Measurements from ENCODE around the gene GFRA1.

Gene GFRA1

DNA sequence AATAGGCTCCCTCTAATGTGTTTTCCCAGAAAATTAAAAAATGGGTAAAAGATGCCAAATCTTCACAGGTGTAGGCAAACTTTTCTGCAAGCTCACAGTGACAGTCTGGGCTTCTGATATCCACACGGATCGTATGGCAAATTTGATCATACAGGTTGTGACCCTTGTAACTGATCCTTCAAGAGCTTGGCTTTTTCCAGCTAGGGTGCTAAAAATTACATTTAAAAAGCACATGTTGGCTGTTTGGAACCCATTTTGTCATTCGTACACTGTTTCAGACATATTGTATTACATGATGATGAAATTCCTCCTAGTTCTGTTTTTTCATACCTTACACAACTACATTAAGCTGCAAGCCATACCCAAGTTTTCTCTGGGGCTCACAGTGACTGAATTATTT lies 138.7 kb downstream of the GFRA1 start:
- Histone ChIP-seq H3K27me3 (ENCODE audit: low read depth, low read length) (no peaks in the 10 kb centered on the region), H3K27ac (ENCODE audit: low read length) (no peak overlapping the region), H3K36me3 (ENCODE audit: control insufficient read depth in 1 of 2, insufficient read depth in 2 of 2, low read length in 2 of 2) (no peaks in the 10 kb centered on the region), H3K4me3 (ENCODE audit: low read depth in 1 of 2, low read length in 2 of 2) (no peak overlapping the region), H3K9me3 (ENCODE audit: control insufficient read depth in 1 of 2, low read length in 2 of 2) (peaks cover 0 to 5% of the 10 kb centered on the region in 2 donors), H3K4me1 (ENCODE audit: control insufficient read depth in 1 of 2, insufficient read depth in 2 of 2, low read length in 2 of 2) (peaks cover 0 to 5% of the 10 kb centered on the region in 2 donors)

DNA sequence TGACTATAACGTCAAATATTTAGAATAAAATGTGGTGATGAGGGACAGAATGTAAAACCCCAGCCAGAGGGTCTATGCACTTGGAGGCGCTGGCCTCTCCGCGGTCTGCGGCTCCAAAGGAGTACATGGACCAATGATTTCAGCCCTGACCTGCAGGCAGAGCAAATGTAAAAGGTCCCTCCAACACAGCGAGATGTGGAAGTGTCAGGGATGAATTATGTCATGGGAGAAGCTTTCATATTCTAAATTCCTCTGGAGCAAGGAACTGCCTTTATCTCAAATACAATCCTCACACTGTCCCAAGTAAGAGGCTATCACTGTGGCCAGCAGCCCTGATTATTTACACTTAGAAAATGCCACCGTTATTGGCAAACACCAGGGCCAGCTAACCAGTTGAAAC lies 139.4 kb downstream of the GFRA1 start:
- H3K9me3 ChIP-seq (ENCODE audit: control insufficient read depth in 1 of 2, low read length in 2 of 2), result peaks cover 0 to 11% of the 10 kb centered on the region in 2 donors
- H3K27ac ChIP-seq (ENCODE audit: low read length), result no peak overlapping the region
- no peak overlapping the region for H3K4me3 ChIP-seq (ENCODE audit: low read depth in 1 of 2, low read length in 2 of 2)
- peaks cover 0 to 5% of the 10 kb centered on the region in 2 donors for H3K4me1 ChIP-seq (ENCODE audit: control insufficient read depth in 1 of 2, insufficient read depth in 2 of 2, low read length in 2 of 2)
- H3K27me3 ChIP-seq (ENCODE audit: low read depth, low read length), result no peaks in the 10 kb centered on the region
- H3K36me3 ChIP-seq (ENCODE audit: control insufficient read depth in 1 of 2, insufficient read depth in 2 of 2, low read length in 2 of 2), result no peaks in the 10 kb centered on the region

DNA sequence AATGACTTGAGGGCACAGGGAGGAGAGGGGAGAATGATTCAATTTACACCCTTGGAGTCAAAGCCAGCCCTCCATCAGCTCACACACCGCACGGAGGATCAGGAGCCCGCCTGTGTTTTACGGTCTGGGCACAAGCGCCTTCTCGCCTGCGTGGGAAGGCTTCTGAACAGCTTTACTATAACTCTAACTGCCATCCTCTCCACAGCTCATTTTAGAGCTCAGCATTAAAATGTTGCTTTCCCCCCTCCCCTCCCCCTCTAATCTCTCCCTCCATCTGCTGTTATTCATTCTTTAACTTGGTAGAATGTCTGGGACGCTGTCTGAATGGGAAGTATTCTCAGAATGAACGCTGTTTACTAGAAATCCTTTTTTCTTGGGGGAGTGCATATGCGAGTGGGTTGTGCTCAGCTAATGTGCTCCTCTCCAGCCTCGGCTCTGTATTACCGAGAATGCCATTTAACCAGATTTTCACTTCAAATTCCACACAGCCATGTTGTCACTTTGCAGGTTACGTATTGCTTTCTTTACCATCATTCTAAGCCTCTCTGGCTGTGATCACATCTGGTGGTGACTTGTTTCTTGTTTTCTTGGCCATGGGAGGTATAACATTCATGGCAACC lies 140.1 kb downstream of the GFRA1 start:
- H3K4me3 ChIP-seq (ENCODE audit: low read depth in 1 of 2, low read length in 2 of 2), result no peak overlapping the region
- no peaks in the 10 kb centered on the region for H3K36me3 ChIP-seq (ENCODE audit: control insufficient read depth in 1 of 2, insufficient read depth in 2 of 2, low read length in 2 of 2)
- H3K27ac ChIP-seq (ENCODE audit: low read length), result no peak overlapping the region
- peaks cover 0 to 5% of the 10 kb centered on the region in 2 donors for H3K4me1 ChIP-seq (ENCODE audit: control insufficient read depth in 1 of 2, insufficient read depth in 2 of 2, low read length in 2 of 2)
- peaks cover 0 to 11% of the 10 kb centered on the region in 2 donors for H3K9me3 ChIP-seq (ENCODE audit: control insufficient read depth in 1 of 2, low read length in 2 of 2)
- H3K27me3 ChIP-seq (ENCODE audit: low read depth, low read length), result no peaks in the 10 kb centered on the region

DNA sequence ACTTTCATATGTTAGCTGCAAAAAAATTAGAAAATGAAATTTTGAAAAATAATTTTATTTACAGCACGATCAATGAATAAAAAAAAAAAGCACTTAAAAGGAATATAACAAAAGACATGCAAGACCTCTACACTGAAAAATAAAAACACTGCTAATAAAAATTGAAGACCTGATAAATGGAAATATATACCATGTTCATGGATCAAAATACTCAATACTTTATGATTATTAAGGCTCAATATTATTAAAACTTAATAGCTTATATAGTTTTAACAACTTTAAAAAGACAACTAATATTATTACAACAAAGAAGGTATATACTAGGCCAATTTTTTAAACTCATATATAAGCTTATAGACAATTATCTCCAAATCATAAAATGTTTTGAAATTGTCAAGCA lies 143.0 kb downstream of the GFRA1 start:
- no peak overlapping the region for H3K4me3 ChIP-seq (ENCODE audit: low read depth in 1 of 2, low read length in 2 of 2)
- H3K27me3 ChIP-seq (ENCODE audit: low read depth, low read length), result no peaks in the 10 kb centered on the region
- H3K9me3 ChIP-seq (ENCODE audit: control insufficient read depth in 1 of 2, low read length in 2 of 2), result peaks cover 0 to 11% of the 10 kb centered on the region in 2 donors
- H3K4me1 ChIP-seq (ENCODE audit: control insufficient read depth in 1 of 2, insufficient read depth in 2 of 2, low read length in 2 of 2), result peaks cover 0 to 5% of the 10 kb centered on the region in 2 donors
- H3K36me3 ChIP-seq (ENCODE audit: control insufficient read depth in 1 of 2, insufficient read depth in 2 of 2, low read length in 2 of 2), result no peaks in the 10 kb centered on the region
- H3K27ac ChIP-seq (ENCODE audit: low read length), result no peak overlapping the region

DNA sequence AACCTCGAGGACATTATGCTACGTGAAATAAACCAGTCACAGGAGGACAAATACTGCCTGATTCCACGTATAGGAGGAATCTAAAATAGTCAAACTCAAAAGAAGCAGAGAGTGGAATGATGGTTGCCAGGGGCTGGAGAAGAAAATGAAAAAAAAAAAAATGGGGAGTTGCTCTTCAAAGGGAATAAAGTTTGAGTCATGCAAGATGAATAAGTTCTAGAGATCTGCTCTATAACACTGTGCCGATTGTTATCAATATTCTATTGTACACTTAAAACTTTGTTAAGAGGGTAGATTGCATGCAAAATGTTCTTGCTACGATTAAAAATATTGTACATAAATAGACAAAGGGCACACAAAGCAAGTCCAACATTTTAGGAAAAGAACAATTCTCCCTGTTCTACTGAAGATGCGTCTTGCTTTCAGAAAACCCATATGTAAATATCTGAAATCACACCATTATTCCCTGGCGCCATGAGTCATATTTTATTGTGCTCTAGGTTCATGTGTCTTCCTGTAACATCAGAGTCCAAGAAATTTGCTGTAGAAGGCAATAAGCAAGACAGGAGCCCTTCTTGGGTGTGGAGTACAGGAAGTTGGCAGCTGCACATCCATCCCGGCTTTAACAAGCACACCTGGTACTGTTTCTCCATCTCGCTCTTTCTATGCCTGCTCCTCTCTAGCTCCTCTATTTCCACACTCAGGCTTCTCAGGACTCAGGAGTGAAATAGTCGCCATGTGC lies 145.9 kb downstream of the GFRA1 start:
- Histone ChIP-seq H3K27ac (ENCODE audit: low read length) (no peak overlapping the region), H3K4me3 (ENCODE audit: low read depth in 1 of 2, low read length in 2 of 2) (no peak overlapping the region), H3K4me1 (ENCODE audit: control insufficient read depth in 1 of 2, insufficient read depth in 2 of 2, low read length in 2 of 2) (no peaks in the 10 kb centered on the region), H3K27me3 (ENCODE audit: low read depth, low read length) (no peaks in the 10 kb centered on the region), H3K36me3 (ENCODE audit: control insufficient read depth in 1 of 2, insufficient read depth in 2 of 2, low read length in 2 of 2) (peaks cover 0 to 4% of the 10 kb centered on the region in 2 donors), H3K9me3 (ENCODE audit: control insufficient read depth in 1 of 2, low read length in 2 of 2) (peaks cover 0 to 11% of the 10 kb centered on the region in 2 donors)

DNA sequence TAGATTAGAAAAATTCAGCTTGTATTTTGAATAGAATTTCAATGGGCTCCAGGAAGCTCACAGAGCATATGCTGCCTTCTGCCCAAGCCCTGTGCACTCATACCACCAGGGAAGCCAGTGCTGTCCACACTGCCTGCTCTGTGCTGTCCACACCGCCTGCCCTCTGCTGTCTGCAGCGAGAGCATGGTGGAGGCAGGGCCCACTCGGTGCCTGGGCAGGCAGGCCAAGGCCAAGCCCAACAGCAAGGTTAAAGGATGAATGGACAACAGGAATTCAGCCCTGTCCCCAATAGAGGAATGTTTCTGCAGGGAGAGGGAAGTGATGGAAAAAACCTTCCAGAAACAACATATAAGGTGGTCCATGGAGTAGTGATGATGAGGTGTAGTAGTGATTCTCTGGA lies 146.8 kb downstream of the GFRA1 start:
- Histone ChIP-seq H3K9me3 (ENCODE audit: control insufficient read depth in 1 of 2, low read length in 2 of 2) (peaks cover 0 to 11% of the 10 kb centered on the region in 2 donors), H3K27me3 (ENCODE audit: low read depth, low read length) (no peaks in the 10 kb centered on the region), H3K4me1 (ENCODE audit: control insufficient read depth in 1 of 2, insufficient read depth in 2 of 2, low read length in 2 of 2) (peaks cover 0 to 2% of the 10 kb centered on the region in 2 donors), H3K4me3 (ENCODE audit: low read depth in 1 of 2, low read length in 2 of 2) (no peak overlapping the region), H3K36me3 (ENCODE audit: control insufficient read depth in 1 of 2, insufficient read depth in 2 of 2, low read length in 2 of 2) (peaks cover 0 to 4% of the 10 kb centered on the region in 2 donors), H3K27ac (ENCODE audit: low read length) (no peak overlapping the region)

DNA sequence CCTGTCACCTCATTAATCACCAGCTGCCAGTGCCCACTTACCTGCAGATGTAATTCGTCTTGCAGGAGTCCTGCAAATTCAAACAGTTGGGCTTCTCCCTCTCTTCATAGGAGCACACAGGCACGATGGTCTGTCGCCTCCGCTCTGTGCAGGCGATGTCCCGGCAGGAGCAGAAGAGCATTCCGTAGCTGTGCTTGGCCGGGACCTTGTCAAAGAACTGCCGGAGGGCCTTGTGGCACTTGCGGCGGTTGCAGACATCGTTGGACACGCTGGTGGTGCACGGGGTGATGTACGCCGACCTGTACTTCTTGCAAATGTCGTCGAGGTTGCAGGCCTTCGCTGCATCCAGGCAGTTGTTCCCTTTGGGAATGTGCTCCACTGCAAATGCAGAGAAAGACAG lies 147.8 kb downstream of the GFRA1 start:
- Histone ChIP-seq H3K9me3 (ENCODE audit: control insufficient read depth in 1 of 2, low read length in 2 of 2) (peaks cover 0 to 8% of the 10 kb centered on the region in 2 donors), H3K4me1 (ENCODE audit: control insufficient read depth in 1 of 2, insufficient read depth in 2 of 2, low read length in 2 of 2) (peaks cover 0 to 5% of the 10 kb centered on the region in 2 donors), H3K27me3 (ENCODE audit: low read depth, low read length) (no peaks in the 10 kb centered on the region), H3K27ac (ENCODE audit: low read length) (no peak overlapping the region), H3K4me3 (ENCODE audit: low read depth in 1 of 2, low read length in 2 of 2) (no peak overlapping the region), H3K36me3 (ENCODE audit: control insufficient read depth in 1 of 2, insufficient read depth in 2 of 2, low read length in 2 of 2) (peaks cover 0 to 4% of the 10 kb centered on the region in 2 donors)

DNA sequence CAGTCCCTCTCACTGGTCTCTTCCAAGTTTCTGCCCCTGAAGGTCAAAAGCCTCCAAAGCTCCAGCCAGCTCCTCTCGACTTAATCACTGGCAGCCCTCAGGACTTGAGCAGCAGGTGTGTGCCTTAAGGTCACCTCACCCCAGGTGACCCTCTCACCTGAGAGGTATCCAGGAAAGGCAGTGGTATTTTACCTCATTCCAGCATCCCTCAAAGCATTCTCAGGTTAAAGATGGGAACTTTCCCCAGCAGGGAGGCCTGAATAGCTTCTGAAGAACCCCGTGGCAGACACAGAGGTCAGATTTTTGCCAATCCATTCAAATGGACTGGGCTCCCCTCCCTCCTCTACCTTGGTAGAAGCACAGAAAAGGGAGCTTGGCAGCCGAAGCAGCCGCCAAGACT lies 148.2 kb downstream of the GFRA1 start:
- Histone ChIP-seq H3K9me3 (ENCODE audit: control insufficient read depth in 1 of 2, low read length in 2 of 2) (peaks cover 0 to 8% of the 10 kb centered on the region in 2 donors), H3K36me3 (ENCODE audit: control insufficient read depth in 1 of 2, insufficient read depth in 2 of 2, low read length in 2 of 2) (peaks cover 0 to 4% of the 10 kb centered on the region in 2 donors), H3K27ac (ENCODE audit: low read length) (no peak overlapping the region), H3K27me3 (ENCODE audit: low read depth, low read length) (no peaks in the 10 kb centered on the region), H3K4me1 (ENCODE audit: control insufficient read depth in 1 of 2, insufficient read depth in 2 of 2, low read length in 2 of 2) (peaks cover 0 to 5% of the 10 kb centered on the region in 2 donors), H3K4me3 (ENCODE audit: low read depth in 1 of 2, low read length in 2 of 2) (no peak overlapping the region)

DNA sequence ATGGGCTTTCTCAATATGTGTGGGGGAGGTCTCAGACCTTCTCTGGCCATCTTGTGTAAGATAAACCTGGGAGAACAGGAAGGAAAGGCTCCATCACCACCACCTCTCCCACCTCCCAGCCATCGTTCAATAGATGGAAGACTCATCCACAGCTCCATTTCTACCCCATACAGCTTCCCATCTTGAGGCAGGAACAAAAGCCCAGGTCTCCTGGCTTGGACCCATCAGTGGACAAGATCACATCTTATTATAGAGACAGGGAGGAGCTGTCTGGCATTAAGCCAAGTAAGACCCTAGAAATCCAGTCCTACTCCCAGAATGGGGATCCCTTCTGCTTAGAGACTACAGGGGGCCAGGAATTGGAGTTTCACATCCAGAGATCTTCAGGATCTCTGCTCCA lies 150.3 kb downstream of the GFRA1 start:
- Histone ChIP-seq H3K4me1 (ENCODE audit: control insufficient read depth in 1 of 2, insufficient read depth in 2 of 2, low read length in 2 of 2) (peaks cover 0 to 5% of the 10 kb centered on the region in 2 donors), H3K9me3 (ENCODE audit: control insufficient read depth in 1 of 2, low read length in 2 of 2) (no peaks in the 10 kb centered on the region), H3K4me3 (ENCODE audit: low read depth in 1 of 2, low read length in 2 of 2) (no peak overlapping the region), H3K36me3 (ENCODE audit: control insufficient read depth in 1 of 2, insufficient read depth in 2 of 2, low read length in 2 of 2) (peaks cover 0 to 4% of the 10 kb centered on the region in 2 donors), H3K27me3 (ENCODE audit: low read depth, low read length) (no peaks in the 10 kb centered on the region), H3K27ac (ENCODE audit: low read length) (no peak overlapping the region)

DNA sequence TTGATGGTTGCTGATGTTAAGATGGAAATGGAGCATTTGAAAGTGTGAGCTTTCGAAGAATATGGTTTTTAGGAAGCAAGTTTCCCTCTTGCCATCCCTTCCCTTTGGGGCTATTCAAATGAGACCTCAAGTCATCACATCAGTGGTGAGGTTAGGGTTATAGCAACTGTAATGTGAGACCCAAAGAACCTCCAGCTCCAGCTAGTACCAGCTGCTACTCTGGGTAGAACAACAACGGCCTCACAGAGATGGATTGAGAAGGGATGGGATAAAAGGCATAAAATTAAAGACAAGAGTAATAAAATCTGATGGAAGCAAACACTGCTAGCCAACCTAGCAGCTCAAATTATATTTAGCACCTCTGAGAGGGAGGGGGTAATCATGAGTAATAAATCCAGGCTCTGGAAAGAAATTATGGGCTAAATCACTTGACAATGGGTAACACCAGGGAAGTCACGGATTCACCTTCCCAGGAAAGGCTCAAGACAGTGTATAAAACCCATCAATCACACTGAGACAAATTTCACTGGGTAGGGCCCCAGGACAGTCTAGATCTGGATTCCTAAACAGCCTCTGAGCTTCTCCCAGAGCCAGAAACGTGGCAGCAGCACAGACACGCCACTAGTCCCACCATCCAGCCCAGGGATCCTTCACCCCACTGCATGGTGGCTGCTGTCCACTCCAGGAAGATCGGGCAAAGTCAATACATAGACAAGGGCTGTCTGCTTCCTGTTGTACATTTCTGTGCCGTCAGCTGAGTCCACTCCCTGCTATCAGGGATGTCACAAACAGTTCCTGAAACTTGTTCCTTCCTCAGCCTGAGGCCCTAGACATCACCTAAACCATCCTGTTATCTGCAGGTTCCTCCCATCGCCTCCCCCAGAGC lies 151.1 kb downstream of the GFRA1 start:
- H3K4me3 ChIP-seq (ENCODE audit: low read depth in 1 of 2, low read length in 2 of 2), result no peak overlapping the region
- H3K9me3 ChIP-seq (ENCODE audit: control insufficient read depth in 1 of 2, low read length in 2 of 2), result no peaks in the 10 kb centered on the region
- no peaks in the 10 kb centered on the region for H3K27me3 ChIP-seq (ENCODE audit: low read depth, low read length)
- H3K36me3 ChIP-seq (ENCODE audit: control insufficient read depth in 1 of 2, insufficient read depth in 2 of 2, low read length in 2 of 2), result peaks cover 0 to 4% of the 10 kb centered on the region in 2 donors
- no peak overlapping the region for H3K27ac ChIP-seq (ENCODE audit: low read length)
- peaks cover 0 to 5% of the 10 kb centered on the region in 2 donors for H3K4me1 ChIP-seq (ENCODE audit: control insufficient read depth in 1 of 2, insufficient read depth in 2 of 2, low read length in 2 of 2)

Data from muscle layer of duodenum (tissue), 2 donors.